NCI-H1048 (cell line): ENCODE results near the gene UBR3.

Experiments used
- DNase-seq: peaks from one replicate; lab custom pipeline; 2025; lab: John Stamatoyannopoulos, UW

UBR3 gene

DNA sequence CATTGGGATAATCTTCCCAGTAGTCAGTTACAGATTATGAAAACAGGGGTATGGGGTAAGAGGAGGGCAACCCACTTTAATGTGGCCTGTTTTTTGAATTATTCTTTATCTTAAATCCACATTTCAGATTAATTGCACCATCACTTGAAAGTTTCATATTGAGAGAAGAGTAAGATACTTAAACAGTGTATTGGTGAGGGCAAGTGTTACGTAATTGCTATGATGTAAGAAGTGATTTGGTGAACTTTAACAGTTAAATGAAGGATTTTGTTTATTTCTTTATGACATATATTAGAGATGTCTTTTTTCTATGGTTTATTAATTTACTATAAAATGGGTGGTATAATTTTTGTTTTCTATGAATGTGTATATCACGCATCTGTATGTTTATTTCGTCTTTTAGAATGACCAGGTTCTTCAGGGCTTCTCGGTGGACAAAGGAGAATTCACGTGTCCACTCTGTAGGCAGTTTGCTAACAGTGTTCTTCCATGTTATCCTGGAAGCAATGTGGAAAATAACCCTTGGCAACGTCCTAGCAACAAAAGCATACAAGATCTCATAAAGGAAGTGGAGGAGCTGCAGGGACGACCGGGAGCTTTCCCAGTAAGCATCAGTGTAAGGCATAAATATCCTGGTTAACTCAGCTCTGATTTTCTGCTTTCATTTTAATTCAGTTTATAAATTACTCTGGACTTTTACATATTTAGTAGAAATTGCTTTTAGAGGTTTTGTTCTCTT is 179.5 kb downstream of the UBR3 start:
- DNase-seq, result no peak

GRCh38 chr2:170009209-170009608 is 182.0 kb downstream of the UBR3 start:
- no peak for DNase-seq

DNA sequence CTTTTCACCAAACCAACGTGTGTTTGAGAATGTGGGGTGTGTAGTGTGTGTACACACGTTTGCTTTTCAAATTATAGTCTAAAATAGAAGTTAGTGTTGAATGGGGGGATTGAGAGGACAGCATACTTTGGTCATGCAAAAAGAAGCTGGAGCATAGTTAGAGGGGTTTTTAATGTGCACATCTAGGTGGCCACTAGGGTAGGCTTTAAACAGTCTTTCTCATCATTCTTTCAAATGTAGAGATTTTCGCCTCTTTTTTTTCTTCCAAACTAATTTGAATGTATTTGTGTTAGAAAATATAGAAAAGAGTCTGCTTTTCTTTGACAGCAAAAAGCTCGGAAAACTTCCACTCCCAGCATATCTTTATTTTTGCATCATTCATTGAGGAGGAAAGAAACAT is 185.5 kb downstream of the UBR3 start:
- DNase-seq, result no peak

DNA sequence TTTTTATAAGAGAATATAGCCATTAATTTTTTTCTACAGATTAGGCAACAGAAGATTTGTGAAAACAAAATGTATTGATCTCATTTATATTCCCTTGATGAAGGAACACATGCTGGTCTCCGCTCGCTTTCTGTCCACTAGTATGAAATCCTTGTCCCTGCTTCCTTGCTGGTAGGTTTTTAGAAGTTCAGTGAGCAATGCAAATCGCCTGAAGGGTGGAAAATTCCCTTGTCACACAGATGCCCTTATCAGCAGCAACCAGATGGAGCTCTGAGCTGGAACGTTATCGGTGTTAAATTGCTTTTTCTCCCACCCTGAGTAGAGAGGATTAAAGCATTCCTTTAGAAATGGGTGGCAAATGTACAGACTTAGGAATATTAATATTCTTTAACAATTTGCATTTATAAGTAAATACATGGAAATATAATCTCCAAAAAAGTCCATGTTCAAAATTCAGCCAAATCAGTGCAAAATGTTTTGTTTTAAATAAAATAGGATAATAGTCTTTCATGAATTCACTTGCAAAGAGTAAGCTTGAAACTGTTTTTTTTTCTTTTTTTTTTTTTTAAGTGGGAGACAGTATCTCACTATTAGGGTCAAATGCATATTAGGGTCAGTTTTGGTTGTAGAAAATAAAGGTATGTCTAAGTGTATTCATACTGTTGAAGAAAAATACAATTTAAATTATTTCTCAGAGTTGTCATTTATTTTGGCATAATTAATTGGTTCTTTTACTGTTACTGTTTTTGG is 186.7 kb downstream of the UBR3 start:
- DNase-seq, result no peak

DNA sequence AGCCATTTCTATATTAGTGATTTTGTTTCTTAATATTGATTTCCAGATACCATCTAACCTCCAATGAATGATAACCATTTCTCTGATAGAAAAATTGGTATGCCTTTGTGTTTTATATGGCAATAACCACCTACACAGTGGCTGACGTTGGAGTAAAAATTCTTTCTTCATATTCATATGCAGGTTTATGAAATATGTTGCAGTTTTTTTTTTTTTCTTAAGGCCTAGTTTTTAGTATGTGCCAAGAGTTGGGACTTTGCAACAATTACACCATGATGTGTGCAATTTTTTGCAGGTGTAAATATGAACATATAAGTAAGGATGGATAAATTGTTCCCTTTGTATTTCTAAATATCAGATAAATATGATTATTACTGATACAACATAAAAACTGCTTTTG is 187.5 kb downstream of the UBR3 start:
- no peak for DNase-seq

GRCh38 chr2:170017860-170018532 is 190.7 kb downstream of the UBR3 start:
- DNase-seq, result no peak

DNA sequence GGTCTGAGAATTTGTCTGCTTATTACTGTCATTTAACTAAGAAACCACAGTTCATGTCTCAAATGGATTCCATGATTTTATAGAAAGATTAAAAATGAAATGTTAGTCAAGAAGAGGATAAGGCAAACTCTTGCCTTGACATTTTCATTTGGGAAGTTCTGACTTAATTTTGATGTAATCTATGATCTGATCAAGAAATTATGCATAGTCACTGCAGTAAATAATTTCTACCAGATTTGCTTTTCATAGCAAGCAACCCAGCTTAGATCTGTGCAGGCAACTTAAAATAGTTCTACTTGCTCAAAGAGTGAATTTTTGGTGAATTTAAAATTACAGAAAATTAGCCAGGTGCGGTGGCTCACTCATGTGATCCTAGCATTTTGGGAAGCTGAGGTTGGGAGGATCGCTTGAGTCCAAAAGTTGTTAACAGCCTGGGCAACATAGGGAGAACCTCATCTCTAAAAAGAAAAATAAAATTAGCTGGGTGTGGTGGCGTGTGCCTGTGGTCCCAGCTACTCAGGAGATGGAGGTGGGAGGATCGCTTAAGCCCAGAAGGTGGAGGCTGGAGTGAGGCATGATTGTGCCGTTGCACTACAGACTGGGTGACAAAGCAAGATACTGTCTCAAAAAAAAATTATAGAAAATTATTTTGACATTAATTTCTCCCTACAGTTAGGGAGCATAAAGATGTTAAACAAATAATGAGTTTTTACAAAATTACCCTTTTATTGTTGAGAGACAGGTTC is 192.0 kb downstream of the UBR3 start:
- DNase-seq, result no peak

GRCh38 chr2:170020777-170021176 is 193.5 kb downstream of the UBR3 start:
- no peak for DNase-seq

GRCh38 chr2:170022692-170023091 is 195.4 kb downstream of the UBR3 start:
- no peak for DNase-seq

DNA sequence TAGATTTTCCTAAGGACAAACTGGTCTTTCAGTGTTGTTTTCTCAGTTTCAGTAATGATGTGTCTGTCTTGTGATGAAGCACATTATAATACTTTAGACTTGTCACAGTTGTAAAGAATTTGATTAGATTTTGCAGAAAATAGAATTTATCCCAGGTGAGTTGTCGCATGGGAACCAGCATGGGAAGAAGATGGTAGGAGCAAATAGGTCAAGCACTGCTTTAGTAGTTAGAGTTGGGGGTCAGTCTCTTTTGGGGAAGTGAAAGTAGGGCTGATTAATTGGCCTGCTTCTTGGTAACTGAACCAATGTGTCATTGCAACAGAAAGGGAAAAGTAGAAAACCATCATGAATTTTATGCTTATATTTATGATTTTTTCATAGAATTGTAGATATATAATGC is 197.5 kb downstream of the UBR3 start:
- no peak for DNase-seq

DNA sequence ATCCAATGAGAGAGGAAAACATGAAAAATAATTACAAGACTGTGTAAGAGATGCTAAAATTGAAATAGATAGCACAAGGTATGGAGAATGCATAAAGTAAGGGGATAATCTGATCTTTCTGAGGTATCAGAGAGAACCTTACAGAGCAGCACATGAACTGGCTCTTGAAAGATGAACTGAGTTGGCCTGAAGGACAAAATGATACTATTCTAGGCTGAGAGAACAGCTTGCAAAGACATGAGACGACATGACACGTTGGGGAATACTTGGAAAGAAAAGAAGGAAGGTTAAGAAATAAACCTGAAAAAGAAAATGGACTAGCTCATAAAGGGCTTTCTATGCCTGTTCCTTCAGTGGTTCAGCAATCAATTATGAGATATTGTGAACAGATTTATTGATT is 198.0 kb downstream of the UBR3 start:
- DNase-seq, result no peak

GRCh38 chr2:170026361-170026760 is 199.1 kb downstream of the UBR3 start:
- no peak for DNase-seq

DNA sequence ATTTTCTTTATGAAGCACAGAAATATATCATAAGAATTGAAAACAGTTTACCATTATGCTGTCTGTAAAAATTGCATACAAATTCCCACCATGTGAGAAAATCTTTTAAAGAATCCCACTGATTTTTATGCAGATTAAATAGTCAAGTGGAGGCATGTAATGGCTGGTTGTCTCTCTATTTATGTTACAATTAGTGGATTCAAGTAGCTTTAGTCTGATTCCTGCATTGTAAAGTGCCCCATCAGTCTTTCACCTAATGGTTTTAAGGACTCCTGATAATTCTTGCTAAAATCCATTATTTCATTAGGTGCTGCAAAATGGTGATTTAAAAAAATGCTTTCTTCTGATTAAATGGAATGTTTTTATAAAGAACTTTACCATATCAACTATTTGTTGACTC is 202.3 kb downstream of the UBR3 start:
- no peak for DNase-seq

DNA sequence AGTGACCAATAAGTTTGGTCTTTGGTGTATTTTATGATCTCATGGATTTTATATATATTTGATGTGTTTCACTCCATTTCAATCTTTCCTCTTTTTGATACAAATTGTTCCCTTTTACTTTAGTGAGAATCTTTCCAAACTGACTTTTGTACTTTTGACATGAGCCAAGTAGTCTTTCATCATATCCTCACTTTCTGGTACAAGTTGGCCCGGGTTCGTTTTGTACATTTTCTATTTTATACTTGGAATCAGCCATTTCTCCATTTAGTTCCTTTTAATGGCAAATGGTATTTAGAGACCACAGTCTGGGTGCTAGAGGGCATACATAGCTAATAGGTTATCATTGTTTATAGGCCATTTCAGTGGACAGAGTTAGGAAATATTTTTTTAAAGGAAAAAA is 202.8 kb downstream of the UBR3 start:
- DNase-seq, result no peak

- DNase-seq, result no peak
These were observed 204.0 kb downstream of the UBR3 start for GRCh38 chr2:170031288-170031687.

DNA sequence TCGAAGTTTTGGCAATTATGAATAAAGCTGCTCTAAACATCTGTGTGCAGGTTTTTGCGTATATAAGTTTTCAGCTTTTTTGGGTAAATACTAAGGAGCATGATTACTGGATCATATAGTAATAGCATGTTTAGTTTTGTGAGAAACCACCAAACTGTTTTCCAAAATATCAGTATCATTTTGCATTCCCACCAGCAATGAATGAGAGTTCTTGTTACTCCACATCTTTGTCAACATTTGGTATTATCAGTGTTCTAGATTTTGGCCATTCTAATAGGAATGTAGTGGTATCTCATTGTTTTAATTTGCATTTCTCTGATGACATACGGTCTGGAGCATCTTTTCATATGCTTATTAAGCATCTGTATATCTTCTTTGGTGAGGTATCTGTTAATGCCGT is 207.3 kb downstream of the UBR3 start:
- DNase-seq, result no peak

DNA sequence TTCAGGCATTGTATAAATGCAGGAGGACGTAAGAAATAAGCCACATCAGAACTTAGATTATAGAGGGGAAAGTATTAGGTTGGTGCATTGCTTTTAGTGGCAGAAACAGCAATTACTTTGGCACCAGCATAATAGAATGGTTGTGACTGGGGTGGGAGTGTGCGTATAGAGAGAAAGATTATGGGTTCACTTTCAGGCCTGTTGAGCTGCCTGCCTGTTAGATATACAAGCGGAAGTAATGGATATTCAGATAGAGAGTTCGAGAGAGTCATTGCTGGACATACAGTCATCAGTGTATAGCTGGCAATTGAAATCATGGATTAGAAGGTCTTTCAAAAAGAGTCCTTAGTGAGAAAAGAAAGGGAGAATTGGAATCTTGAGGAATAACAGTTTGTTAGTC is 211.5 kb downstream of the UBR3 start:
- no peak for DNase-seq

DNA sequence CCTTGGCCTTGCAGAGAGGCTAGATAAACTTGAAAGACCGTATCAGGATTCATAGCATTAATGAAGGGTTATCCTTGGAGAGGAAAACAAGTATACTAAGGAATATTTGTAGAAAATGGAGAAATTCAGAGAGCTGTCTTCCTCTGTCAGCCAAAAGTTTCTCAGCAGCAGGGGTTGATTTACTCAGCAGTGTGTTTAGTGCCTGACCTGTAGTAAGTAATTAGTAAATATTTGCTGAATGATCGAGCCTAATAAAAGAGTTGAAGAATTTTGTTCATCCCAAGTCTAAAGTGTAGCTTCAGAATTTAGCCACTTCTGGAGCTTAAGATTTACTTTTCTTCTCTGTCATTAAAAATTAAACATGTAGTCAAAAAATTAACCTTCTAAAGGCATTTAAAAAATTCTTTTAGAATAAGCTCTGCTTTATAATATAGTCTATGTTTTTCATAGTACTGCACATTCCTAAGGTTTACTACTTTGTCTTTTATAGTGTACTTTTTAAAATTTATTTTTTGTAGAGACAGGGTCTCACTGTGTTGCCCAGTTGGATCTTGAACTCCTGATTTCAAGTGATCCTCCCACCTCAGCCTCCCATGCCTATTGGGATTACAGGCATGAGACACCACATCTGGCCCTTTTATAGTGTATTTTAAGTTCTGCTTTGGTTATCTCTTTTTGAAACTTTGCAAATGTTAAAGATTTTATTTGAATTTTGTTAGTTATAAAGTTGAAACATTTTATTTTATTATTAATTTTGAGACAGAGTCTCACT is 212.3 kb downstream of the UBR3 start:
- DNase-seq, result no peak

DNA sequence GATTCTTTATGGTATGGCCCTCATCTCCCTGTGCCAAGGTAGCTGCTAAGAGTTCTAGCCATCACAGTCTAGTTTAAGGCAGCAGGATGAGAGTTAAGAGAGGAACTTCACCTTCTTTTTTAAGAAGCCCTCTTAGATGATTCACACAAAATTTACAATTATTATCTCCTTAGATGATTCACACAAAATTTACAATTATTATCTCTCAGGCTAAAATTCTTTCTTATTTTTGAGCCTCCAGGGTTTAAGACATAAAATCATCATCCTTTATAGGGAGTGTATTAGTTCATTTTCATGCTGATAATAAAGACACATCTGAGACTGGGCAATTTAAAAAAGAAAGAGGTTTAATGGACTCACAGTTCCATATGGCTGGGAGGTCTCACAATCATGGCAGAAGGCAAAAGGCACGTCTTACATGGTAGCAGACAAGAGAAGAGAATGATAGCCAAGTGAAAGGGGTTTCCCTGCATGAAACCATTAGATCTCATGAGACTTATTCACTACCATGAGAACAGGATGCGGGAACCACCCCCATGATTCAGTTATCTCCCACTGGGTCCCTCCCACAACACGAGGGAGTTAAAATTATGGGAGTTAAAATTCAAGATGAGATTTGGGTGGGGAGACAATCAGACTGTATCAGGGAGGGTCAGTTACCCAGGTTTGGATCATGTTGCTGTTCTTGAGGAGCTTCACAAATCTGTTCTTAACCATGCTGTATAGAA is 217.7 kb downstream of the UBR3 start:
- DNase-seq, result no peak

- DNase-seq, result no peak
These were observed 220.2 kb downstream of the UBR3 start for GRCh38 chr2:170047331-170048065.
